Measurements from ENCODE around the gene MGRN1.

MGRN1 gene

DNA sequence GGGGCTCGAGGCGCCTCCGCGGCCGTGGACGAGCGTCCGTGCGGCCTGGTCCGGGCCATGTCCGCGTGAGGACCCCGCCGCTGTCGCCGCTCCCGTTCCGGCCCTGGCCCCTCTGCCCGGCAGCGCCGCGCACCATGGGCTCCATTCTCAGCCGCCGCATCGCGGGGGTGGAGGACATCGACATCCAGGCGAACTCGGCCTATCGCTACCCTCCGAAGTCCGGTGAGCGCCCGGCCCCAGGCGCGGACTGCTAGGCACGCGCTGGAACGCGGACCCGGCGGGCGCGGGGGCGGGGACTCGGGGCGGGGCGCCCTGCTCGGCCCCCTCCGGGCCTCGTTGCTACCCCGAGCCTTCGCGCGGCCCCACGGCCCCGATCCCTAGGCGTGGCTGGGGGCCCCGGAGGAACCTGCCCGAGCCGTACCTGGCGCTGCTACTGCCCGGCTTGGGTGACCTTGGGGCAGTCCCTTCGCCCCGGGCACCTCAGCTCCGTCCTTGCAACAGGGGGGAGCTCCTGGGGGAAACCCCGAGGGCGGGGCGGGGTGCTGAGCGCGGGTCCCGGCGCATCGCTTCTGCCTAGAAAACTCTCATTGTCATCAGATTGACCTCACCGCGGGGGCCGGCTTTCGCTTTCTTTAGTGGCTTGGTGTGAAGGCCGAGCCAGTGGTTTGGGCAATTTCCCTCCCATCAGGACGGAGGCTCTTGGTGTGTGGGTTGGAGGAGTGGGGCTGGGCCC, 367 bp downstream of the MGRN1 start:
- no peaks in the 10 kb centered on the region for H3K36me3 ChIP-seq (ENCODE audit: control insufficient read depth in 1 of 2, insufficient read depth in 2 of 2, low read length in 2 of 2)
- H3K4me3 ChIP-seq (ENCODE audit: low read depth in 1 of 2, low read length in 2 of 2), result peak overlapping the region; percentile 72 to 87
- peaks cover 22 to 23% of the 10 kb centered on the region in 2 donors for H3K4me1 ChIP-seq (ENCODE audit: control insufficient read depth in 1 of 2, insufficient read depth in 2 of 2, low read length in 2 of 2)
- peak overlapping the region; percentile 92 for H3K27ac ChIP-seq (ENCODE audit: low read depth, low read length)
- no peaks in the 10 kb centered on the region for H3K9me3 ChIP-seq (ENCODE audit: control insufficient read depth in 1 of 2, low read length in 2 of 2)
- no peaks in the 10 kb centered on the region for H3K27me3 ChIP-seq (ENCODE audit: control insufficient read depth in 1 of 2, insufficient read depth in 2 of 2, low read length in 2 of 2)
- H3K9ac ChIP-seq (ENCODE audit: low read depth in 1 of 2, low read length in 2 of 2), result peak overlapping the region; percentile 86 to 87

- Histone ChIP-seq H3K4me1 (ENCODE audit: control insufficient read depth in 1 of 2, insufficient read depth in 2 of 2, low read length in 2 of 2) (peaks cover 22 to 23% of the 10 kb centered on the region in 2 donors), H3K36me3 (ENCODE audit: control insufficient read depth in 1 of 2, insufficient read depth in 2 of 2, low read length in 2 of 2) (no peaks in the 10 kb centered on the region), H3K9ac (ENCODE audit: low read depth in 1 of 2, low read length in 2 of 2) (peak overlapping the region; percentile 86 to 87), H3K27ac (ENCODE audit: low read depth, low read length) (peak overlapping the region; percentile 92), H3K27me3 (ENCODE audit: control insufficient read depth in 1 of 2, insufficient read depth in 2 of 2, low read length in 2 of 2) (no peaks in the 10 kb centered on the region), H3K9me3 (ENCODE audit: control insufficient read depth in 1 of 2, low read length in 2 of 2) (no peaks in the 10 kb centered on the region), H3K4me3 (ENCODE audit: low read depth in 1 of 2, low read length in 2 of 2) (peak overlapping the region; percentile 72 to 87)
These were observed 1.0 kb downstream of the MGRN1 start for GRCh38 chr16:4625560-4626159.

DNA sequence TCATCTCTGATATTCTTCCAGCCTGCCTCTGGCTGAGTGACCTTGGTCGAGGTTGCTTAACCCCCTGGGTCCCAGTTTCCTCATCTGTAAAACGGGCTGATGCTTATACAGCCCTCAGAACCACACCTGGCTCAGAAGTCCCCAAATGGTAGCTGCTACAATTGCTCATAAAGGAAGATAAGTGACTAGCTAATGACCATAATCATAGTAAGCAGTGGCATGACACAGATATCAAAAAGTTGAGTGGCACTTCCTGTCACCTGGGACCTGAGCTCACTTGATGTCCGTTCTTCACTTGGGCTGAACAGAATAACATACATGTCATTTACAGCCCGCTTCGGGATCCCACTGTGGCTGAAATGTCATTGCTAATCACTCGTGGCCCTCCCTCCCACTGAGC, 1.8 kb downstream of the MGRN1 start:
- no peak overlapping the region for H3K27ac ChIP-seq (ENCODE audit: low read depth, low read length)
- H3K9ac ChIP-seq (ENCODE audit: low read depth in 1 of 2, low read length in 2 of 2), result peak overlapping the region; percentile 86 to 87
- peaks cover 2 to 4% of the 10 kb centered on the region in 2 donors for H3K9me3 ChIP-seq (ENCODE audit: control insufficient read depth in 1 of 2, low read length in 2 of 2)
- H3K36me3 ChIP-seq (ENCODE audit: control insufficient read depth in 1 of 2, insufficient read depth in 2 of 2, low read length in 2 of 2), result no peaks in the 10 kb centered on the region
- peaks cover 22 to 23% of the 10 kb centered on the region in 2 donors for H3K4me1 ChIP-seq (ENCODE audit: control insufficient read depth in 1 of 2, insufficient read depth in 2 of 2, low read length in 2 of 2)
- H3K4me3 ChIP-seq (ENCODE audit: low read depth in 1 of 2, low read length in 2 of 2), result peak overlapping the region; percentile 72 to 87
- no peaks in the 10 kb centered on the region for H3K27me3 ChIP-seq (ENCODE audit: control insufficient read depth in 1 of 2, insufficient read depth in 2 of 2, low read length in 2 of 2)

DNA sequence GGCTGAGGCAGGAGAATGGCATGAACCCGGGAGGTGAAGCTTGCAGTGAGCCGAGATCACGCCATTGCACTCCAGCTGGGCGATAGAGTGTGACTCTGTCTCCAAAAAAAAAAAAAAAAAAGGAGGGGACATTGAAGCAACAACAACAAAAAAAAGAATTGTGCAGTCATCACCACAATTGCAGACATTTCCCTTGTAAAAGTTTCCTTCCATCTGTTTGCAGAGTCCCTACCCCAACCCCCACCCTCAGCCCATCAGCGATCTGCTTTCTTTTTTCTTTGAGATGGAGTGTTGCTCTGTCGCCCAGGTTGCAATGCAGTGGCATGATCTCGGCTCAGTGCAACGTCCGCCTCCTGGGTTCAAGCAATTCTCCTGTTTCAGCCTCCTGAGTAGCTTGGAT, 3.7 kb downstream of the MGRN1 start:
- Histone ChIP-seq H3K9me3 (ENCODE audit: control insufficient read depth in 1 of 2, low read length in 2 of 2) (peaks cover 5 to 6% of the 10 kb centered on the region in 2 donors), H3K27ac (ENCODE audit: low read depth, low read length) (no peak overlapping the region), H3K36me3 (ENCODE audit: control insufficient read depth in 1 of 2, insufficient read depth in 2 of 2, low read length in 2 of 2) (no peaks in the 10 kb centered on the region), H3K9ac (ENCODE audit: low read depth in 1 of 2, low read length in 2 of 2) (no peak overlapping the region), H3K27me3 (ENCODE audit: control insufficient read depth in 1 of 2, insufficient read depth in 2 of 2, low read length in 2 of 2) (no peaks in the 10 kb centered on the region), H3K4me3 (ENCODE audit: low read depth in 1 of 2, low read length in 2 of 2) (no peak overlapping the region), H3K4me1 (ENCODE audit: control insufficient read depth in 1 of 2, insufficient read depth in 2 of 2, low read length in 2 of 2) (peaks cover 22 to 23% of the 10 kb centered on the region in 2 donors)

DNA sequence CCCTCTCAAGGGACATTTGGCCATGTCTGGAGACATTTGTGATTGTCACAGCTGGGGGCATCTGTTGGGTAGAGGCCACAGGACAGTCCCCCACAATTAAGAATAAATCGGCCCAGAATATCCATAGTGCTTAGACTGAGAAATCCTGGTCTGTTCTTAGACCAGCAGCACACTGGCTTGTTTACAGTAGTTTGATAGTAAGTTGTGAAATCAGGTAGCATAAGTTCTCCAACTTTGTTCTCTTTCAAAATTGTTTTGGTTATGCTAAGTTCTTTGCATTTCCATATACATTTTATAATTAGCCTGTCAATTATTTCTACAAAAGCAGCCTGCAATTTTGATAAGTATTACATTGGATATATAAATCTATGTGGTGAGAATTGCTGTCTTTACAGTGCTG, 6.8 kb downstream of the MGRN1 start:
- Histone ChIP-seq H3K27me3 (ENCODE audit: control insufficient read depth in 1 of 2, insufficient read depth in 2 of 2, low read length in 2 of 2) (no peaks in the 10 kb centered on the region), H3K4me1 (ENCODE audit: control insufficient read depth in 1 of 2, insufficient read depth in 2 of 2, low read length in 2 of 2) (peaks cover 4 to 7% of the 10 kb centered on the region in 2 donors), H3K27ac (ENCODE audit: low read depth, low read length) (no peak overlapping the region), H3K9ac (ENCODE audit: low read depth in 1 of 2, low read length in 2 of 2) (no peak overlapping the region), H3K4me3 (ENCODE audit: low read depth in 1 of 2, low read length in 2 of 2) (no peak overlapping the region), H3K9me3 (ENCODE audit: control insufficient read depth in 1 of 2, low read length in 2 of 2) (peaks cover 5 to 6% of the 10 kb centered on the region in 2 donors), H3K36me3 (ENCODE audit: control insufficient read depth in 1 of 2, insufficient read depth in 2 of 2, low read length in 2 of 2) (peaks cover 3 to 13% of the 10 kb centered on the region in 2 donors)

DNA sequence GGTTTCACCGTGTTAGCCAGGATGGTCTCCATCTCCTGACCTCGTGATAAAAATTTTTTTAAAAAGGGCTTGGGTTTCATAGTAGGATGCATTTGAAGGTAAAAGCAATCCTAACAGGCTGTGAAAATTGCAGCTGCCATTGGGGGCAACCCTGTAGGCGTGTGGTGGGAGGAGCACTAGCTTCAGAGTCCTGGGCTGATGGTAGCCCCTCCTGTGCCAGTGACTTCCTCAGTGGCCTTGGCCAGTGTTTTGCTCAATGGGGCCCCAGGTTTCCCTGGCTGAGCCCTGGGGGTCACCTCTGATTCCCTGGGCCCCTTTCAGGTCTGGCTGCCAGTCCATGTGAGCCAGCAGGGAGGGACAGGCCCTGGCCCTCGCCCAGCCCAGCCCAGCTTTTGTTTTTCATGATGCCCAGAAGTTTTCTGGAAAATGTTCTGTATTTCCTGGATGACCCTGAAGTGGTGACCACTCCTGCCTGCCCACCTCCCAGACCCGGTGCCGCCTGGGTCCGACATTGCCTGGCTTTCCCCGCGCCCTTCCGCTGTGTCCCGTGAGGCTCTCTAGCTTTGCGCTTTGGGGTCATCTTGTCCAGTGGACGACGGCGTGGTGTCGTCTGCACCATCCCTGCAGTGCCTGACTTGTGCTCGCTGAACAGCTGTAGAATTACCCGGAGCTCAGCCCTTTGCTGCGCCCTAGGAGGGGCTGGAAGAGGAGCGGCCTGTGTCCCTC, 9.4 kb downstream of the MGRN1 start:
- H3K4me3 ChIP-seq (ENCODE audit: low read depth in 1 of 2, low read length in 2 of 2), result no peak overlapping the region
- H3K9me3 ChIP-seq (ENCODE audit: control insufficient read depth in 1 of 2, low read length in 2 of 2), result peaks cover 5 to 6% of the 10 kb centered on the region in 2 donors
- H3K27me3 ChIP-seq (ENCODE audit: control insufficient read depth in 1 of 2, insufficient read depth in 2 of 2, low read length in 2 of 2), result no peaks in the 10 kb centered on the region
- no peak overlapping the region for H3K9ac ChIP-seq (ENCODE audit: low read depth in 1 of 2, low read length in 2 of 2)
- H3K4me1 ChIP-seq (ENCODE audit: control insufficient read depth in 1 of 2, insufficient read depth in 2 of 2, low read length in 2 of 2), result no peaks in the 10 kb centered on the region
- H3K36me3 ChIP-seq (ENCODE audit: control insufficient read depth in 1 of 2, insufficient read depth in 2 of 2, low read length in 2 of 2), result peaks cover 3 to 25% of the 10 kb centered on the region in 2 donors
- no peak overlapping the region for H3K27ac ChIP-seq (ENCODE audit: low read depth, low read length)

GRCh38 chr16:4634768-4635167, 10.1 kb downstream of the MGRN1 start:
- Histone ChIP-seq H3K4me1 (ENCODE audit: control insufficient read depth in 1 of 2, insufficient read depth in 2 of 2, low read length in 2 of 2) (no peaks in the 10 kb centered on the region), H3K27ac (ENCODE audit: low read depth, low read length) (no peak overlapping the region), H3K27me3 (ENCODE audit: control insufficient read depth in 1 of 2, insufficient read depth in 2 of 2, low read length in 2 of 2) (no peaks in the 10 kb centered on the region), H3K9ac (ENCODE audit: low read depth in 1 of 2, low read length in 2 of 2) (no peak overlapping the region), H3K9me3 (ENCODE audit: control insufficient read depth in 1 of 2, low read length in 2 of 2) (peaks cover 5 to 6% of the 10 kb centered on the region in 2 donors), H3K4me3 (ENCODE audit: low read depth in 1 of 2, low read length in 2 of 2) (no peak overlapping the region), H3K36me3 (ENCODE audit: control insufficient read depth in 1 of 2, insufficient read depth in 2 of 2, low read length in 2 of 2) (peaks cover 3 to 27% of the 10 kb centered on the region in 2 donors)

GRCh38 chr16:4636196-4636595, 11.6 kb downstream of the MGRN1 start:
- peaks cover 11 to 13% of the 10 kb centered on the region in 2 donors for H3K4me1 ChIP-seq (ENCODE audit: control insufficient read depth in 1 of 2, insufficient read depth in 2 of 2, low read length in 2 of 2)
- no peak overlapping the region for H3K27ac ChIP-seq (ENCODE audit: low read depth, low read length)
- H3K9ac ChIP-seq (ENCODE audit: low read depth in 1 of 2, low read length in 2 of 2), result no peak overlapping the region
- H3K9me3 ChIP-seq (ENCODE audit: control insufficient read depth in 1 of 2, low read length in 2 of 2), result peaks cover 3 to 6% of the 10 kb centered on the region in 2 donors
- H3K27me3 ChIP-seq (ENCODE audit: control insufficient read depth in 1 of 2, insufficient read depth in 2 of 2, low read length in 2 of 2), result no peaks in the 10 kb centered on the region
- H3K36me3 ChIP-seq (ENCODE audit: control insufficient read depth in 1 of 2, insufficient read depth in 2 of 2, low read length in 2 of 2), result peaks cover 3 to 34% of the 10 kb centered on the region in 2 donors
- H3K4me3 ChIP-seq (ENCODE audit: low read depth in 1 of 2, low read length in 2 of 2), result no peak overlapping the region

GRCh38 chr16:4637501-4638166, 13.0 kb downstream of the MGRN1 start:
- Histone ChIP-seq H3K9me3 (ENCODE audit: control insufficient read depth in 1 of 2, low read length in 2 of 2) (no peaks in the 10 kb centered on the region), H3K27ac (ENCODE audit: low read depth, low read length) (no peak overlapping the region), H3K4me3 (ENCODE audit: low read depth in 1 of 2, low read length in 2 of 2) (no peak overlapping the region), H3K9ac (ENCODE audit: low read depth in 1 of 2, low read length in 2 of 2) (no peak overlapping the region), H3K27me3 (ENCODE audit: control insufficient read depth in 1 of 2, insufficient read depth in 2 of 2, low read length in 2 of 2) (no peaks in the 10 kb centered on the region), H3K4me1 (ENCODE audit: control insufficient read depth in 1 of 2, insufficient read depth in 2 of 2, low read length in 2 of 2) (peaks cover 11 to 14% of the 10 kb centered on the region in 2 donors), H3K36me3 (ENCODE audit: control insufficient read depth in 1 of 2, insufficient read depth in 2 of 2, low read length in 2 of 2) (peaks cover 3 to 34% of the 10 kb centered on the region in 2 donors)
